ENCODE data around the gene DUSP8.

Gene DUSP8

DNA sequence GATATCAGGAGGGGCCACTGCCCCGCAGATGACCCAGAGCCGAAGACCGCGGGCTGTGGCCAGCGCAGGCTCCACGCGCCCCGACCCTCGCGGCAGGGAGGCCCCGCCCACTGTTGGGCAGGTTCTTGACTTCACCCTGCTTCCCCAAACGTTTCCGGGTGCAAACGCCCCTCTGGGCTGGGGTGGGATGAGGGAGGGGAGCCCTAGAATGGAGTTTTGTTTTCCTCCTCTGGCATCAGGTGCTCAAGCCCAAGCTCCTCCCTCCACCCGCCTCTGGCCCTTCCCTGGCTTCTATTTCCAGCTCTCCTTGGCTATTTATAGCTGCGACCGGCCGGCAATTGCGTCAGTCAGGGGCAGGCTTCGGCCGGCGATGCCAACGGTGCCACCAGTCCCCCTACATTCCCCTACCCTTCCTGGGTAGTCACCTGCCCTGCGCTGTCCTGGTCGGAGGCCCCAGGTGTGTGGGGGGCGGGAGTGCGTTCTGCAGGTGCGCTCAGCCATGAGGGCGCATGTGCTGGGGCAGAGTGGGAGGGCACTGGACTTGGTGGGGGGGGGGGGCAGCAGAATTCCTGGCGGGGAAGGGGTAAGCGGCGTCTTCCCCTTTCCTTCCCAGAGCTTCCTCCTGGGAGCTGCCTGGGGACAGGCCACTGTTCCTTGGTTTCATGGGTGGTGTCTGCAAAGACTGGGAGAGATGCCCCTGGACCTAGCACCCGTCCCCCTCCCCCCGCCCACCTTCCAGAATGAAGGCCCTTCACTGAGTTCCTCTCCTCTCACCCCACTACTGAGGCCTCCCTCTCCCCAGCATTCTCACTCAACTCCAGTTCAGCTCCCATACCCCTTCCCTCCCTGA is 23.6 kb downstream of the DUSP8 start:
- DNase-seq: peak in 1 of 2 experiments; percentile 9

DNA sequence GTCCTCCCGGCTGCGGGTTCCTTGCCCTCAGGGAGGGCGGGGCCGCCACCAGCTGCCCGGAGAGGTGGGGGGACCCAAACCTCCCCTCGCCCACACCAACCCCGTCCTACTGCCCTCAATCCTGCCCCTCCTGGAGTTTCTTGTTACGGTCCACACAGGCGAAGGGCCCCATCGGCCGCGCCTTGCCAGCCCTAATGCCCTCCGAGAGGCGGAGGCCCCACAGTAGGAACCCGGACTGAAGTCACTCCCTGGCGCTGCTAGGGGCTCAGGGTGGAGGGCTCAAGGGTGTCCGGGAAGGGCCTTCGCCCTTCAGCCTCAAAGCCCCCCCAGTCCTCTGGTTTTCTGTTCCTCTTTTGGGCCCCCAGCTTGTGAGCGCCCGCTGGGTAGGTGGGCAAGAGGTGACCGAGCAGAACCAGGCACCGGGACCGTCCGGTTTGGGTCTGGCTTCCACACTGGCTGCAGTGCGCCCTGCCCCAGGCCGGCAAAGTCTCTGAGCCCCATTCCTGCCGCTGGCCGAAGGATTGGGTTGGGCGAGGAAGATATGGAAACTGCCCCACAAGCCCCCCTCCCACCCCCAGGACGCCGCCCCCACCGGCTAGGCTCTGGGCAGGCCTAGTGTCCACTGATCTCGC is 24.5 kb downstream of the DUSP8 start:
- DNase-seq: no peak

DNA sequence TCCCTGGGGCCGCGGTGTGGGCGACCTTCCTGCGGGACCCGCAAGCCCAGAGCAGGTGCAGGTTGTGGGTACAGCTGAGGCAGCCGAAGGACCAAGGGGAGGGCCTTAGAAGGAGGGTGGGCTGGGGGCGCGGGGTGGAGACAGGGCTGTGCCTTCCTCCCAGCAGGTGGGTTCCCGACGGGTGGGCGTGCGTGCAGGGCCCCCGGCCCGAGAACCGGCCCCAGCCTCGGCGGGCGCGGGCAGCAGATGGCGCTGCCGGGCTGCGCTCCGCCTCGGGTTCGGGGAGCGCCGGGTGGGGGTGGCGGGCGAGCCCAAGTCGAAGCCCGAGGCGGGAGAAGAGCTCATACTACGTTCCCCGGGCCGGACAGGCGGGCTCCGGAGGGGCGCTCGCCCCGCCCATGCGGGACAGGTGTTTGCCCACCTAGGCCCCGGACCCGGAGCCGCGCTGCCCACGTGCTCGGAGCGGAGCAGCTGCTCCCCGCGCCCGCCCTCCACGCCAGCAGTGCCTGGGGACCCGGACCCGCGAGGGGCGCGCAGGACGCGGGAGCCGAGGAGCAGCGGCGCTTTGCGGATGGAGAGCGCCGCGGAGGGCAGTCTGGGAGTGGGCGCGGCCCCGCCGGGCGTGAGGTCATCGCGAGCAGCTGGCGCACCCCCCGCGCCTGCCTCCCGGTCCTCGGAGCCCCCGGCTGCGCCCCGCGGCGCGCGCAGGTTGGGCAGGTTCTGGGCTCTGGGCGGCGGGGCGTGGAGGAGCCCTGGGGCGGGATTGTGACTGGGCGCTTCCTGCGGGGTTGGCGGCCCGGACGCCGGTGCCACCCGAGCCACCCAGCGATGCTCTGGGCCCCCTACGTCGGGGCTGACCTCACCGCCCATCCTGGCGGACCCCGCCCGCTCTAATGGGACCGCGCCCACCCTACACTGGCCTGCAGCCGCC is 25.3 kb downstream of the DUSP8 start:
- no peak for DNase-seq

GRCh38 chr11:1546077-1546535 is 26.0 kb downstream of the DUSP8 start:
- no peak for DNase-seq

GRCh38 chr11:1545432-1545831 is 26.6 kb downstream of the DUSP8 start:
- DNase-seq: no peak

GRCh38 chr11:1544536-1544935 is 27.5 kb downstream of the DUSP8 start:
- DNase-seq: no peak

- DNase-seq: no peak
Observed at GRCh38 chr11:1543606-1544263, 28.3 kb downstream of the DUSP8 start.

- peak in 1 of 2 experiments; percentile 30 for DNase-seq
Observed at GRCh38 chr11:1542267-1542666, 29.8 kb downstream of the DUSP8 start.

- no peak for DNase-seq
Observed at GRCh38 chr11:1541474-1542204, 30.4 kb downstream of the DUSP8 start.

GRCh38 chr11:1540074-1540473 is 32.0 kb downstream of the DUSP8 start:
- DNase-seq: no peak

DNA sequence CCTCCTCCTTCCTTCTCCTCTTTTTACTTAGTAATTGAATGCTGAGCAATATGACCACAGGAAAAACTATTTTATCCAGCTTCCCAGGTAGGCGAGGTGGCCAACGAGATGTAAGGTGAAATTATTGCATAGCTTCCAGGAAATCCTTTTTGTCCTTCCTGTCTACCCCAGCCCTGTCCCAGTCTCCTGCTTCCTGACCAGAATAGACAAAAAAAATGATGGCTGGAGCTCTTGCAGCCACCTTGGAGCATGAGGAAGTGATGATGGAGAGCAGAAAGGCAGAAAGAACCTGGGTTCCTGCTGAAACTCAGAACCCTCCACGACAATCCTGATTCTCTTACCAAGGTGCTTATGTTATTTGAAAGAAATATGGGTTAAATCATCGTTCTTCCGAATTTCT is 33.9 kb downstream of the DUSP8 start:
- no peak for DNase-seq

DNA sequence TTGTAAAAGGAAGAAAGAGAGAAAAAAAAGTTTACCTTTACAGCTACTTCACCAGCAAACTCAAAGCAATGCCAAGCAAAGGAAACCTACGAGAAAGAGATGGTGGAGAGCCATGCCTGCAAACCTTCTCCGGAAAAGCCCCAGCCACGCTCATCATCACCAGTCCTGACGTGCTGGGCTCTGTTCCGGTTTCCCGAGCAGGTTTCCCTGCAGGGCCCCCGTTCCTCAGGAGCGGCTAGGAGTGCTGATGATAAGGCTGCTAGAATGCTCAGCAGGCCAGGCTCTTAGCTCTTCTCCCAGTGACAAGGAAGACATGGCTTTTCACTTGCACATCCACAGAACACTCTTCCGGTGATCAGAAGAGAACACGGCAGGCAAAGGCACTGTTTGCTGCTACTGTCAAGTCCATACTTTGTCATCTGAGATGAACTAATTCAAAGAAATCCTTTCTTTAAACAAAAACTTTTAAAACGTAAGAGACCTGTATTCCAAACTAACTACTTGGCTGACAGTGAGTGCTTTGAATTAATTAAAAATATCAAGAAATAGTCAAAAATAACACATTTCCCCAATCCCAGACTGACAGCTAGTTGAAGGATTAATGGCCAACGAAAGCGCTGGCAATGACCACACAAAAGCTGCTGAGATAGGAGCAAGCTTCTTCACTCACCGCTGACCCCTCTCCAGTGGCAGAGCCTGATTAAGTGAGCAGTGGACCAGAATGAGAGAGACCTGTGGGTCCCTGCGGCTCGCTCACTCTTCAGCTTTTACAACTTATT is 35.8 kb downstream of the DUSP8 start:
- no peak for DNase-seq

DNA sequence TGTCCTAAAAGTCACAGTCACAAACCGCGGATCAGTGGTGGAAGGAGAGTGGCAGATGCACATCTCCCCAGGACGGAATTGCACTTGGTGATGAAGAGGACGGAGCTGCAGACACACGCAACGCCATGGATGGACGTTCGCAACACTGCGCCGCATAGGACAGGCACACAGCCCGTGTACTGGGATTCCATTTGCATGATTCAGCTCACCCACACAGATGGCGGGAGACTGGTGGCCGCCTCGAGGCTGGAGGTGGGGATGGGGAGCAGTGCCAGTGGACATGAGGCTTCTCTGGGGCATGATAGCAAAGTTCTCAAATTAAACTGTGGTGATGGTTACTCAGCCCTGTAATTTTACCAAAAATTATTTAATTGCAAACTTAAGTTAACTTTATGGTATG is 37.4 kb downstream of the DUSP8 start:
- no peak for DNase-seq

GRCh38 chr11:1534171-1534570 is 37.9 kb downstream of the DUSP8 start:
- no peak for DNase-seq

DNA sequence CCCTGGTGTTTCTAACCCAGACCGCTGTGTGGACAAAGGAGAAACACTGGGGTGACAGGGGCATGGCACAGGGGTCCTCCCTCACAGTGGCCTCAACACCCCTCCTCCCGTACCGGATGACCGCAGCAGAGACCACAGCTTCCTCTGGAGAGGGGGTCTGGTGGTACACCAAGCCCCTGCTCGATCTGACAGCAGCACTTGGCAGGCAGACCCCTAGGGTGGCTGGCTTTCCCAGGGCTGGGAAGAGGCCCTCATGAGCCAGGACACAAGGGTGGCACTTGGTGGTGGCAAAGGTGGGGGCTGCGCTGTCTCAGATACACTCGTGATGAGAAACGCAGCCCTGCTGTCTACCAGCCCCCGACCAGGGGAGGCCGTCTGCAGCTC is 38.7 kb downstream of the DUSP8 start:
- no peak for DNase-seq

GRCh38 chr11:1532606-1533341 is 39.3 kb downstream of the DUSP8 start:
- no peak for DNase-seq

- DNase-seq: peak in 1 of 2 experiments; percentile 21
Observed at GRCh38 chr11:1532014-1532586, 40.0 kb downstream of the DUSP8 start.

GRCh38 chr11:1531449-1532013 is 40.5 kb downstream of the DUSP8 start:
- DNase-seq: no peak

- no peak for DNase-seq
Observed at GRCh38 chr11:1530686-1531448, 41.2 kb downstream of the DUSP8 start.

Data from SHP77 (cell line).